Body of pancreas (tissue), 4 donors: ENCODE results near the gene KASH5. TPM values are rescaled to one million over a fixed set of nuclear protein-coding genes. Genes with fewer than 3 reads are reported as not detected.
A peak's percentile ranks its signal among the peaks of the same experiment; 100 is the strongest.

ENCODE experiments used
- ATAC-seq: fragments of 150-250 bp; one replicate; pipeline ENCODE4 v1.9.1; 2016
- DNase-seq, 4 donors: peaks; one replicate each; pipeline ENCODE4 v3.0.0-alpha.2; 2019
- H3K27ac ChIP-seq, 4 donors: fragments of 200-600 bp; sonication (generic); 1 replicate in 3 of 4; 2 replicates in 1 of 4; pipeline versions ENCODE4 v1.5.1 to v1.6.1; 2016 to 2019; ENCODE audit warnings: mild to moderate bottlenecking in 1 of 4, mixed read lengths in 1 of 4, moderate library complexity in 1 of 4
- H3K27me3 ChIP-seq, 2 donors: fragments of 200-600 bp; sonication (generic); one replicate each; pipeline ENCODE4 v1.6.0; 2016; ENCODE audit warnings: mild to moderate bottlenecking in 1 of 2
- H3K36me3 ChIP-seq, 2 donors: fragments of 200-600 bp; sonication (generic); replicated peaks in 1 of 2; 2 replicates each; pipeline ENCODE4 v1.5.1; 2016; ENCODE audit warnings: low read depth in 2 of 2; ENCODE audit not compliant: insufficient read depth in 1 of 2
- H3K4me1 ChIP-seq: fragments of 200-600 bp; sonication (generic); one replicate; pipeline ENCODE4 v1.6.0; 2016
- H3K4me3 ChIP-seq, 2 donors: fragments of 200-600 bp; sonication (generic); 1 replicate in 1 of 2; 2 replicates in 1 of 2; pipeline ENCODE4 v1.5.1; 2016 to 2019
- H3K9me3 ChIP-seq, 3 donors: fragments of 200-600 bp; sonication (generic); 1 replicate in 2 of 3; 2 replicates in 1 of 3; pipeline ENCODE4 v1.5.1; 2016
- POLR2A ChIP-seq, 3 donors: fragments of 450-650 bp; IDR thresholded peaks; one replicate each; pipeline ENCODE4 v1.6.1; 2016; ENCODE audit warnings: antibody characterized with exemption in 3 of 3, mild to moderate bottlenecking in 2 of 3
- WGBS, 2 donors: methylation state at CpG; one replicate each; pipeline ENCODE4 v1.1.5; 2017; 5-methylcytosine and 5-hydroxymethylcytosine counted together
- intact Hi-C: fragments of 100-400 bp; cut with DNase I; formaldehyde crosslinking; loops from one replicate; pipeline ENCODE4 v1.15.1; 2023
- total RNA-seq, 2 donors: library from RNA; depleted of rRNA; stranded (reverse); fragments of >200 nt; gene quantifications; one replicate each; pipeline ENCODE4 v1.1.0, GENCODE V29; 2016
- TF ChIP-seq, protein P1 (sequence below), 7 experiments: fragments of 450-650 bp in 4 of 7; fragments of 200-600 bp in 3 of 7; sonication (generic) in 3 of 7; IDR thresholded peaks; one replicate each; pipeline ENCODE4 v1.5.1; 2016 to 2019; ENCODE audit warnings: antibody characterized with exemption in 7 of 7

KASH5 gene
- total RNA-seq, 2 donors from 2014 or later: 0.66 to 2.6 TPM

DNA sequence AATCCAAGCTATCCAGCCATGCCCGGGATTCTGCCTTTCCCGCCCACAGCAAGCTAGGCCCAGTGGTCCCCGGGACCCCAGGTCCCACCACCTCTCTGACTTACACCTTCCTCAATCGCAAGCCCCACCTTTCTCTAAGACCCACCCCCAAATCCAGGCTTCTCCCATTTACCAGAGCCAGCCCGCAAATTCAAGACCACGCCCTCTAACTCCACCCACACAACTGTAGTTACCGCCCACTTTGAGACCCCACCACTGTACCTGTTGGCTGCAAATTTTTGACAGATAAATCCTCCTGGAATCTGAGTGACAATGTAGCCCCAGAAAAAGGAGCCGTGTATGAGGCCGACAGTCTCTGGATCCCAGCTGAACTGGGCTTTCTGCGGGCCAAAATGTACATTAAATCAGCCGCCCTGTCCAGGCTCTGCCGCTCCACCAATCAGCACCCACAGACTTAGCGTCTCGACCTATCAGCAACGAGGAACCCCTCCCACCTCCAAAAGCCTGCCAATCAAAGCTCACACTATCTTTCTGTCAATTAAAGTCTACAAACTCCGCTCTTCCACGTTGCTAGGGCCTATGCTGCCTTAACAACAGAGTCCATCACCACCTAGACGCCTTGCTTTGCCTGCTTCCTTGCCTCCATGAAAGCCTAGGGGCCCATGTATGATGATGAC, 47.0 kb downstream of the KASH5 start:
- no peak overlapping the region for H3K4me3 ChIP-seq
- H3K27me3 ChIP-seq: peaks cover 5 to 57% of the 10 kb centered on the region in 2 donors
- H3K4me1 ChIP-seq: peaks cover 6% of the 10 kb centered on the region
- ATAC-seq: no peak
- no peak overlapping the region for H3K27ac ChIP-seq
- no peak for DNase-seq
- TF ChIP-seq, protein P1, sequence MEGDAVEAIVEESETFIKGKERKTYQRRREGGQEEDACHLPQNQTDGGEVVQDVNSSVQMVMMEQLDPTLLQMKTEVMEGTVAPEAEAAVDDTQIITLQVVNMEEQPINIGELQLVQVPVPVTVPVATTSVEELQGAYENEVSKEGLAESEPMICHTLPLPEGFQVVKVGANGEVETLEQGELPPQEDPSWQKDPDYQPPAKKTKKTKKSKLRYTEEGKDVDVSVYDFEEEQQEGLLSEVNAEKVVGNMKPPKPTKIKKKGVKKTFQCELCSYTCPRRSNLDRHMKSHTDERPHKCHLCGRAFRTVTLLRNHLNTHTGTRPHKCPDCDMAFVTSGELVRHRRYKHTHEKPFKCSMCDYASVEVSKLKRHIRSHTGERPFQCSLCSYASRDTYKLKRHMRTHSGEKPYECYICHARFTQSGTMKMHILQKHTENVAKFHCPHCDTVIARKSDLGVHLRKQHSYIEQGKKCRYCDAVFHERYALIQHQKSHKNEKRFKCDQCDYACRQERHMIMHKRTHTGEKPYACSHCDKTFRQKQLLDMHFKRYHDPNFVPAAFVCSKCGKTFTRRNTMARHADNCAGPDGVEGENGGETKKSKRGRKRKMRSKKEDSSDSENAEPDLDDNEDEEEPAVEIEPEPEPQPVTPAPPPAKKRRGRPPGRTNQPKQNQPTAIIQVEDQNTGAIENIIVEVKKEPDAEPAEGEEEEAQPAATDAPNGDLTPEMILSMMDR (IDR thresholded peaks at IDR 0.05): no peak
- no peak for TF ChIP-seq POLR2A (IDR thresholded peaks at IDR 0.05)
- 79 to 80% methylated on average over 18 of the region's 18 CpGs for WGBS, 2 donors
- H3K9me3 ChIP-seq: no peaks in the 10 kb centered on the region
- intact Hi-C loops: loop anchor here (10.0 kb wide), 1 partner anchor 210 kb away; no protein-coding TSS in a partner anchor
- H3K36me3 ChIP-seq: no peaks in the 10 kb centered on the region

DNA sequence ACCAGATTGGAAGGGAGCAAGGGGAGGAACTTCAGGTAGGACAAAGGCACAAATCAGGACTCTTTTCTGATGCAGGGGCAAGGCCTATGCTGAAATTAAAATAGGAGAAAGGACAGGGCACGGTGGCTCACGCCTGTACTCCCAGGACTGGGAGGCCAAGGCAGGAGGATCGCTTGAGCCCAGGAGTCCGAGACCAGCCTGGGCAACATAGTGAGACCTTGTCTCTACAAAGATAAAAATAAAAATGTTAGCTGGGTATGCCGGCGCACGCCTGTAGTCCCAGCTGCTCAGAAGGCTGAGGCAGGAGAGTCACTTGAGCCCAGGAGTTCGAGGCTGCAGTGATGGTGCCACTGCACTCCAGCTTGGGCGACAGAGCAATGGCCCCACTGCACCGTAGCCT, 47.6 kb downstream of the KASH5 start:
- Histone ChIP-seq H3K4me1 (peaks cover 6% of the 10 kb centered on the region), H3K9me3 (no peaks in the 10 kb centered on the region), H3K27ac (no peak overlapping the region), H3K36me3 (no peaks in the 10 kb centered on the region), H3K27me3 (peaks cover 5 to 62% of the 10 kb centered on the region in 2 donors), H3K4me3 (no peak overlapping the region)
- DNase-seq (no peak), ATAC-seq (no peak)
- TF ChIP-seq, protein P1 (IDR thresholded peaks at IDR 0.05): no peak
- no peak for TF ChIP-seq POLR2A (IDR thresholded peaks at IDR 0.05)
- WGBS, 2 donors: 72 to 75% methylated on average over 10 of the region's 10 CpGs
- intact Hi-C loops: loop anchor here (10.0 kb wide), 1 partner anchor 211 kb away; no protein-coding TSS in a partner anchor

DNA sequence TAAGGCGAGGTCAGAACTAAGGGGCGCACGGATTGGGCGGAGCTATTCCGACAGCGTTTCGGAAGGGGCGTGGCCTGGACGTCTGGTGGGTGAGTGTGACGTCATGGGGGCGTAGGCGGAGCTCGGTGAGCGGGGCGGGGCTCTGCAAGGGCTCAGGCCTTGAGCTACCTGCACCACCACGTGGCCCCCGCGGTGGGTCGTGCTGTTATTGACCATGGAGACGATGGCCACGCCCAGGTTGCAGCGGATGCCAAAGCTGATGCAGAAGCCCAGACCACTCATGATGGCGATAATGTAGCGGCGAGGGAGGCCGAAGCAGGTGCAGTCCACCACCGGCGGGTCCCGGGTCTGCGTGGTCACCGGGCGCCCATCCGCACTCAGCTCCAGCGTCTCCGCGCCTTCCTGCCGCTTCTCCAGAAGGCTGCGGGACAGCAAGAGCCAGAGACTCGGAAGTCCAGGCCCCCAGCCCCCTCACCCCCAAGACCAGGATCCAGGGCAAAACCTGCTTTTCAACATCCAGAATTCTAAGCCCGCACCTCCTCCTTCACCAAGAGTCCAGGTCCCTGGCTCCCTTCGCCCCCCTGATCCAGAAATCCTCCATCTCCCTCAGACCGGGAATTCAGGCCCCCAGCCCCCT, 48.5 kb downstream of the KASH5 start:
- no peak overlapping the region for H3K4me3 ChIP-seq
- DNase-seq (peak in 1 of 4 donors; percentile 41), ATAC-seq (no peak)
- peaks cover 6% of the 10 kb centered on the region for H3K4me1 ChIP-seq
- H3K27ac ChIP-seq: no peak overlapping the region
- intact Hi-C loops: loop anchor here (10.0 kb wide), 1 partner anchor 212 kb away; no protein-coding TSS in a partner anchor
- no peak for TF ChIP-seq POLR2A (IDR thresholded peaks at IDR 0.05)
- TF ChIP-seq, protein P1 (IDR thresholded peaks at IDR 0.05): no peak
- 7 to 11% methylated on average over 29 to 42 of the region's 42 CpGs for WGBS, 2 donors
- no peaks in the 10 kb centered on the region for H3K9me3 ChIP-seq
- H3K27me3 ChIP-seq: peaks cover 5 to 59% of the 10 kb centered on the region in 2 donors
- H3K36me3 ChIP-seq: no peaks in the 10 kb centered on the region

DNA sequence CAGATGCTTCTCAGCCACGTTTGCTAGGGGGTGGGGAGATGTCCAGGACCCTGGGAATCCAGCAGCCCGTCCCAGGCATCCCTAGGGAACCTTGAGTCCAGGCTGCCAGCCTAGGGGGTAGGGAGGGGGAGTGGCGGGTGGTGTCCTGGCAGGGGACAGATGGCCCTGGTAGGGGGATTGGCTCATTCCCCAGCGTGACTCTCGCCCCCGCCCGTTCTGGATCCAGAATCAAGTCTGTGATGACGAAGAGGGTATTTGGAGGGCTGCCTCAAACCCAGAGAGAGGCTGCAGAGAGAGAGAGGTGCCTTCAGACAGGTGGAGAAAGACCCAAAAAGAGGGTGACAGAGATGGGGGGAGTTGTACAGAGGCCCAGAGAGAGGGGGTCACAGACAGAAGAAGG, 49.2 kb downstream of the KASH5 start:
- Histone ChIP-seq H3K36me3 (no peaks in the 10 kb centered on the region), H3K27me3 (peaks cover 3 to 62% of the 10 kb centered on the region in 2 donors), H3K27ac (no peak overlapping the region), H3K9me3 (no peaks in the 10 kb centered on the region), H3K4me1 (peaks cover 9% of the 10 kb centered on the region), H3K4me3 (no peak overlapping the region)
- DNase-seq (no peak), ATAC-seq (no peak)
- no peak for TF ChIP-seq POLR2A (IDR thresholded peaks at IDR 0.05)
- TF ChIP-seq, protein P1 (IDR thresholded peaks at IDR 0.05): no peak
- intact Hi-C loops: loop anchor here (10.0 kb wide), 1 partner anchor 212 kb away; no protein-coding TSS in a partner anchor
- 13 to 15% methylated on average over 8 of the region's 8 CpGs for whole genome bisulfite sequencing, 2 donors
